22Rv1 (cell line): Measurements from ENCODE around the gene COX19.

ENCODE experiments used
- CTCF ChIP-seq: fragments of 450-650 bp; IDR thresholded peaks from 2 replicates; pipeline ENCODE4 v1.5.1; 2017; ENCODE audit warnings: mild to moderate bottlenecking
- ZFX ChIP-seq: fragments of 450-650 bp; IDR thresholded peaks from 2 replicates; pipeline ENCODE4 v1.6.1; 2017; ENCODE audit warnings: antibody characterized with exemption, borderline replicate concordance

GRCh38 chr7:947391-948210, 27.7 kb downstream of the COX19 start:
- no peak for TF ChIP-seq CTCF
- no peak for TF ChIP-seq ZFX
